Liver (tissue), 3 donors: ENCODE measurements around the gene SHQ1.

Experiments used
- CTCF ChIP-seq: fragments of 150-350 bp; IDR thresholded peaks from 2 replicates; pipeline ENCODE4 v1.5.1; 2017; ENCODE audit warnings: improper control_type of control experiment, low read depth, low read length; ENCODE audit not compliant: missing input control
- EGR1 ChIP-seq, 2 donors: IDR thresholded peaks; 2 replicates each; pipeline ENCODE4 v1.6.1; 2016 to 2018; ENCODE audit warnings: antibody characterized with exemption in 2 of 2, low read depth in 2 of 2
- FOXA2 ChIP-seq: IDR thresholded peaks from 2 replicates; pipeline ENCODE4 v1.6.1; 2016; ENCODE audit warnings: antibody characterized with exemption
- GABPA ChIP-seq, 2 donors: IDR thresholded peaks in 1 of 2; conservative IDR thresholded peaks in 1 of 2; 2 replicates each; pipeline ENCODE4 v1.6.1; 2016; ENCODE audit warnings: antibody characterized with exemption in 2 of 2, mild to moderate bottlenecking in 1 of 2, moderate library complexity in 1 of 2
- HNF4A ChIP-seq, 2 donors: conservative IDR thresholded peaks; 2 replicates each; pipeline ENCODE4 v1.6.1; 2016; ENCODE audit warnings: antibody characterized with exemption in 2 of 2, mild to moderate bottlenecking in 2 of 2
- MAX ChIP-seq: IDR thresholded peaks from 2 replicates; pipeline ENCODE4 v1.6.1; 2016; ENCODE audit warnings: antibody characterized with exemption
- NR2F2 ChIP-seq: IDR thresholded peaks from 2 replicates; pipeline ENCODE4 v1.6.1; 2016; ENCODE audit warnings: antibody characterized with exemption
- RAD21 ChIP-seq, 2 donors: IDR thresholded peaks; 2 replicates each; pipeline ENCODE4 v1.6.1; 2016; ENCODE audit warnings: antibody characterized with exemption in 2 of 2, mild to moderate bottlenecking in 2 of 2
- TAF1 ChIP-seq: conservative IDR thresholded peaks from 2 replicates; pipeline ENCODE4 v1.6.1; 2016; ENCODE audit warnings: antibody characterized with exemption, mild to moderate bottlenecking
- donor health status: healthy.
- donor health status: healthy.

GRCh38 chr3:72798552-72799195 is 49.6 kb downstream of the SHQ1 start:
- TF ChIP-seq CTCF, result no peak
- no peak for TF ChIP-seq EGR1 (IDR thresholded peaks at IDR 0.05; ENCODE audit: low read depth in 2 of 2)
- no peak for TF ChIP-seq TAF1
- TF ChIP-seq HNF4A (conservative IDR thresholded peaks at IDR 0.05), result no peak
- TF ChIP-seq MAX, result no peak
- TF ChIP-seq FOXA2, result no peak
- no peak for TF ChIP-seq RAD21 (IDR thresholded peaks at IDR 0.05)
- no peak for TF ChIP-seq GABPA (IDR thresholded peaks at IDR 0.05 in 1 of 2, conservative IDR thresholded peaks at IDR 0.05 in 1 of 2)
- no peak for TF ChIP-seq NR2F2
